DND-41 (cell line): Measurements from ENCODE around the gene MYOD1.

Experiments used
- EZH2 ChIP-seq: IDR thresholded peaks from 3 replicates; pipeline ENCODE4 v1.6.1; 2012; ENCODE audit warnings: borderline replicate concordance, low read depth, mild to moderate bottlenecking, moderate library complexity, low read length, inconsistent platforms; ENCODE audit not compliant: severe bottlenecking
- TF ChIP-seq, protein P1 (sequence below): IDR thresholded peaks from 2 replicates; pipeline ENCODE4 v1.5.1; 2012; ENCODE audit warnings: borderline replicate concordance, low read length, moderate library complexity, mild to moderate bottlenecking; ENCODE audit not compliant: poor library complexity, severe bottlenecking; ENCODE audit errors: extremely low read depth

DNA sequence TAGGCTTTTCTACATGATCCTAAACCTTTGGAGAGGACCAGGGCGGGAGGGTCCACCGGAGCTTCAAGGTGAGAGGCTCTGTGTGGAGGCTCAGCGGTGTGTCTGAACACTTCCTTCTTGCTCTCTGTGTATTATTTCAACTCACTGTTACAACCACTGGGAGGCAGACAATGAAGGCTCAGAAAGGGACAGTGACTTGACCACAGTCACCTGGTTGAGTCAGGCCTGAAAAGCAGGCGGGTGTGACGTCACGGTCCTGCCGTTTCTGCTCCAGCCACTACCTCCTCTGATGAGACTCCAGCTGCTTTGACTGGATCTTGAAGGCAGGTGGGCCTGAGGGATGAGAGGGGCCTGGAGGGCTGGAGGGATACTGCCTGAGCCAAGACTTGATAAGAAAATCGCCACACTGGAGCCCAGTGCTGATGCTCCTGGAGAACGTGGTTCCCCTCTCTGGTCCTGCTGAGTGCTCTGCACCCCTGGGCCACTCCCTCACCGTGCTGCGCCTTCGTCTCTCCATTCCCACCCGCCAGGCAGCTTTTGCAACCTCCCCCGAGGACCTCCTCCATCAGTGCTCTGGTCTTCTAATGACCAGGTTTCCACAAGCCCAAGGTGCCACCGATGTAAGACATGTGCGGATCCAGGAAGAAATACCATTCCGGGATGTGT is 43.1 kb downstream of the MYOD1 start:
- TF ChIP-seq, protein P1, sequence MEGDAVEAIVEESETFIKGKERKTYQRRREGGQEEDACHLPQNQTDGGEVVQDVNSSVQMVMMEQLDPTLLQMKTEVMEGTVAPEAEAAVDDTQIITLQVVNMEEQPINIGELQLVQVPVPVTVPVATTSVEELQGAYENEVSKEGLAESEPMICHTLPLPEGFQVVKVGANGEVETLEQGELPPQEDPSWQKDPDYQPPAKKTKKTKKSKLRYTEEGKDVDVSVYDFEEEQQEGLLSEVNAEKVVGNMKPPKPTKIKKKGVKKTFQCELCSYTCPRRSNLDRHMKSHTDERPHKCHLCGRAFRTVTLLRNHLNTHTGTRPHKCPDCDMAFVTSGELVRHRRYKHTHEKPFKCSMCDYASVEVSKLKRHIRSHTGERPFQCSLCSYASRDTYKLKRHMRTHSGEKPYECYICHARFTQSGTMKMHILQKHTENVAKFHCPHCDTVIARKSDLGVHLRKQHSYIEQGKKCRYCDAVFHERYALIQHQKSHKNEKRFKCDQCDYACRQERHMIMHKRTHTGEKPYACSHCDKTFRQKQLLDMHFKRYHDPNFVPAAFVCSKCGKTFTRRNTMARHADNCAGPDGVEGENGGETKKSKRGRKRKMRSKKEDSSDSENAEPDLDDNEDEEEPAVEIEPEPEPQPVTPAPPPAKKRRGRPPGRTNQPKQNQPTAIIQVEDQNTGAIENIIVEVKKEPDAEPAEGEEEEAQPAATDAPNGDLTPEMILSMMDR, result no peak
- no peak for TF ChIP-seq EZH2
